ENCODE results near the gene IGF2BP2. TPM values are rescaled to one million over a fixed set of nuclear protein-coding genes. Genes with fewer than 3 reads are reported as not detected.

The IGF2BP2 gene
- total RNA-seq, 1 experiment from 2014 or later = 66.2 TPM

GRCh38 chr3:185825639-185826481 is 1.0 kb upstream of the IGF2BP2 start:
- Histone ChIP-seq H3K27me3 (replicated peaks; ENCODE audit: insufficient read depth, low read depth, low read length, poor library complexity) (no peaks in the 10 kb centered on the region), H3K4me3 (ENCODE audit: low read depth, low read length, poor library complexity, severe bottlenecking) (peak overlapping the region; percentile 97), H3K9me3 (ENCODE audit: low read depth, low read length, poor library complexity, severe bottlenecking) (no peaks in the 10 kb centered on the region), H3K36me3 (ENCODE audit: insufficient read depth, low read length, poor library complexity, severe bottlenecking) (no peaks in the 10 kb centered on the region), H3K27ac (ENCODE audit: low read depth, low read length, poor library complexity, severe bottlenecking) (peak overlapping the region; percentile 0), H3K4me1 (ENCODE audit: insufficient read depth, low read length, poor library complexity, severe bottlenecking) (peaks cover 14% of the 10 kb centered on the region)
- CTCF ChIA-PET = no interaction called here
- DNase-seq (ENCODE audit: low spot score) = peak; percentile 37
- intact Hi-C loops (cut with micrococcal nuclease; ENCODE audit: unreplicated experiment) = no loop called here
- BruUV-seq (replicated peaks) = no TSS peak
- TF ChIP-seq CTCF (conservative IDR thresholded peaks at IDR 0.05; ENCODE audit: low read depth, low read length) = no peak
- TF ChIP-seq EZH2 (IDR thresholded peaks at IDR 0.05; ENCODE audit: borderline replicate concordance, low read depth, low read length, poor library complexity, severe bottlenecking) = no peak
- POLR2A ChIA-PET (ENCODE audit: low non-redundant PET) = no interaction called here

GRCh38 chr3:185824051-185825005 is 514 bp downstream of the IGF2BP2 start:
- H3K9me3 ChIP-seq (ENCODE audit: low read depth, low read length, poor library complexity, severe bottlenecking) = no peaks in the 10 kb centered on the region
- no peaks in the 10 kb centered on the region for H3K36me3 ChIP-seq (ENCODE audit: insufficient read depth, low read length, poor library complexity, severe bottlenecking)
- peaks cover 29% of the 10 kb centered on the region for H3K4me1 ChIP-seq (ENCODE audit: insufficient read depth, low read length, poor library complexity, severe bottlenecking)
- POLR2A ChIA-PET (ENCODE audit: low non-redundant PET) = interaction anchor here (0.6 kb wide), 1 partner anchor 57 kb away, joined by 5 read pairs; no protein-coding TSS in a partner anchor
- peak overlapping the region; percentile 97 for H3K27ac ChIP-seq (ENCODE audit: low read depth, low read length, poor library complexity, severe bottlenecking)
- intact Hi-C loops (cut with micrococcal nuclease; ENCODE audit: unreplicated experiment) = loop anchor here (5.0 kb wide), 1 partner anchor 57 kb away; no protein-coding TSS in a partner anchor
- DNase-seq (ENCODE audit: low spot score) = peak; percentile 41
- no peaks in the 10 kb centered on the region for H3K27me3 ChIP-seq (replicated peaks; ENCODE audit: insufficient read depth, low read depth, low read length, poor library complexity)
- CTCF ChIA-PET = no interaction called here
- TF ChIP-seq EZH2 (IDR thresholded peaks at IDR 0.05; ENCODE audit: borderline replicate concordance, low read depth, low read length, poor library complexity, severe bottlenecking) = no peak
- TF ChIP-seq CTCF (conservative IDR thresholded peaks at IDR 0.05; ENCODE audit: low read depth, low read length) = no peak
- peak overlapping the region; percentile 97 for H3K4me3 ChIP-seq (ENCODE audit: low read depth, low read length, poor library complexity, severe bottlenecking)
- BruUV-seq (replicated peaks) = no TSS peak

Data from A673 (cell line).